Measurements from ENCODE around the gene PPIL6.

PPIL6 gene

DNA sequence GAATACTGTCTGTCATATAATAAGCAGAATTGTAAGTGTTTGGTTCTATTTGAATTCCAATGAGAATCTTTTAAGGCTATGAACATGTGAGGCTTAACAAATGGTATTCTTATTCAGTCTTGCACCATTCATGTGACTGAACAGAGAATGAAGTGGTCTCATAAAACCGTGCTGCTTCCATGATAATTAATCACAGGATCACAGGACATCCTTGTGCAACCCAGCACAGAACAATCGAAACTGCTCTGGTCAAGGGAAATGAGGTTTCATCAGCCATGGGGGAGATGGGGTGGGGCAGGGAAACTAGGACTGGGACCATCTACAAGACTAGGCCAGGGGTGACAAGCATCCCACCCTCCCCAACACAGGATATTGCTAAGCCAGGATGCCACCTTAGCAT is 6.0 kb downstream of the PPIL6 start:
- no peak for DNase-seq (ENCODE audit: low read depth, low spot score)
- H3K9me3 ChIP-seq (ENCODE audit: control insufficient read depth, insufficient read depth, low read length), result no peaks in the 10 kb centered on the region
- WGBS (ENCODE audit: insufficient coverage, insufficient read length), result no CpG with 5 or more reads among the region's 2 CpGs

DNA sequence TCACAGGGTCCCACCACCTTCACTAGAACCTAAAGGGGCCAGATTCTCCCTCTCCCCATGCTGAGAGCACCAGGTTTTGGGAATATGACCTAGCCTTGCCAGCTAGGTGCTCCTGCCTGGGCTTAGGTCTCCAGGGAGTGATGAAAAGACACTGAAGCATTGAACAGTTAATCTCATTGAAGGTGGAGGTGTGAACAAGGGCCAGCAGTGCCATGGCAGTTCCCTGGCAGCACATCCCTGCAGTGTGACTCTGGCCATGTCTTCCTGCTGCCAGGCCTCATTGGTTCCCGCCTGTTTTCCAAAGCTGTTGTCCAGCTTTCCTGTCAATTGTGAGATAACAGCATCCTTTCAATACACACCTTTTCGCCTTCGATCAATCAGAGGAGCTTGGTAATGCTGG is 10.9 kb downstream of the PPIL6 start:
- H3K9me3 ChIP-seq (ENCODE audit: control insufficient read depth, insufficient read depth, low read length), result no peaks in the 10 kb centered on the region
- no peaks in the 10 kb centered on the region for H3K27me3 ChIP-seq (ENCODE audit: control insufficient read depth, insufficient read depth, low read length)
- no peak for DNase-seq (ENCODE audit: low read depth, low spot score)
- H3K36me3 ChIP-seq (ENCODE audit: control insufficient read depth, insufficient read depth, low read length), result no peaks in the 10 kb centered on the region
- H3K4me1 ChIP-seq (ENCODE audit: control insufficient read depth, insufficient read depth, low read length), result no peaks in the 10 kb centered on the region
- no peak overlapping the region for H3K4me3 ChIP-seq (ENCODE audit: low read length)
- H3K27ac ChIP-seq (ENCODE audit: low read length), result no peak overlapping the region
- WGBS (ENCODE audit: insufficient coverage, insufficient read length), result no CpG with 5 or more reads among the region's 3 CpGs

More for the DNA sequence above, 6.0 kb downstream of the PPIL6 start:
- Histone ChIP-seq H3K27me3 (ENCODE audit: control insufficient read depth, insufficient read depth, low read length) (no peaks in the 10 kb centered on the region), H3K36me3 (ENCODE audit: control insufficient read depth, insufficient read depth, low read length) (no peaks in the 10 kb centered on the region), H3K4me3 (ENCODE audit: low read length) (no peak overlapping the region), H3K4me1 (ENCODE audit: control insufficient read depth, insufficient read depth, low read length) (no peaks in the 10 kb centered on the region), H3K27ac (ENCODE audit: low read length) (no peak overlapping the region)

DNA sequence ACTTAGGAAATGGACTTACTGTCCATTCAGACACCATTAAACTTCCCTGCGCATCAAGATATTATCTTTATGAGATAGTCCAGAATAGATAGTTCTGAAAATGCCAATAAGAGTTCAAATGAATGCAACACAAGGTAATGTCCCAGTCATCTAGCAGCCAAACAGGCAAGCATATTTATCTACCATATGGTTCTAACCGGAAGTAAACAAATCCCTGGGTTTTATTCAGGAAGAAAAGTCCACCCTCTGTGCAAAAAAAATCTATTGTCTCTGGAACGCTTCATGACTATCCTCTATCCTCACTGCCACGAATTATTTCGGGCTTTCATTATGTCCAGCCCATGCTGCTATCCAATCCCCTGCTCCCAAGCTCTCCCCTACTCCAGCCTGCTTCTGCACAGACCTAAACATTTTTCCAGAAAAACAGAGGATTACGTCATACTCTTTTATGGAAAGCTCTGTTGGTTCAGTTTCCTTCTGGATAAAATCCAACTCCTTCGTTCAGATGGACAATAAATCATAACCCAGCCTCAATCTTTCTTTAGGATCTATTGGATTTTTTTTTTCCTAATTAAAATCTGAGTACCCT is 11.4 kb downstream of the PPIL6 start:
- Histone ChIP-seq H3K4me1 (ENCODE audit: control insufficient read depth, insufficient read depth, low read length) (0 out of 2 replicates have a peak, but pooled peaks cover 1% of the 10 kb centered on the region), H3K27me3 (ENCODE audit: control insufficient read depth, insufficient read depth, low read length) (no peaks in the 10 kb centered on the region), H3K4me3 (ENCODE audit: low read length) (no peak overlapping the region), H3K9me3 (ENCODE audit: control insufficient read depth, insufficient read depth, low read length) (no peaks in the 10 kb centered on the region), H3K27ac (ENCODE audit: low read length) (no peak overlapping the region), H3K36me3 (ENCODE audit: control insufficient read depth, insufficient read depth, low read length) (no peaks in the 10 kb centered on the region)
- no CpG with 5 or more reads among the region's 7 CpGs for WGBS (ENCODE audit: insufficient coverage, insufficient read length)
- no peak for DNase-seq (ENCODE audit: low read depth, low spot score)

DNA sequence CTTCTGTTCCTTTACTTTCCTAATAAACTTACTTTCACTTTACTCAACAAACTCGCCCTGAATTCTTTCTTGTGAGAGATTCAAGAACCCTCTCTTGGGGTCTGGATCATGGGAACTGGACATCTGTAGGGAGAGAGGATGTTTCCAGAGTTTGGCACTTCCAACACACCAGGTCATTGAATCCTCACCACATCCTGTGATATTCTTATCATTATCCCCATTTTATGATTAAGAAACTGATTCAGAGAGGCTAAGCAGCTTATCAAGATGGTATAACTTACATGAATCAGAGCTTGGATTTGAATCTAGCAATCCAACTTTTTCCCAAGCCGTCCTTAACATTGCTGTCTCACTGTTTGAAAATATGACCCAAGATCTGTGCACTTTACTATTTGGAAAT is 15.5 kb downstream of the PPIL6 start:
- no CpG with 5 or more reads among the region's 2 CpGs for WGBS (ENCODE audit: insufficient coverage, insufficient read length)
- no peak overlapping the region for H3K27ac ChIP-seq (ENCODE audit: low read length)

DNA sequence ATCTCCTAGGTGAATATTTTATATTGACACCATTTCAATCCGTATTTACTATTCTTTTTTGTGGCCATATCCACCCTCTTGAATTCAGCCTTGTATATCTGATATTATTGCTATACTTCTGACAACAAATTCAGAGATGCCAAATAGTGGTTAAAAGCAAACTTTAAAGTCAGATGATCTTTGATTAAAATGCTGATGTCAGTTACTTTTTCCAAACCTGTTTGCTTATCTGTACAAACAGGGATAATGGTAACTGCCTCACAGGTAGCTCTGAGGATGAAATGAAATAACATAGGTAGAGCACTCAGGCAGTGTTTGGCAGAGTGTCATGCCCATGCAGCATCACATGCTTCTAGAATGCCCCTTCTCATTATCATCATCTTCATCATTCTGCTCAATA is 19.2 kb downstream of the PPIL6 start:
- no peaks in the 10 kb centered on the region for H3K36me3 ChIP-seq (ENCODE audit: control insufficient read depth, insufficient read depth, low read length)
- H3K4me1 ChIP-seq (ENCODE audit: control insufficient read depth, insufficient read depth, low read length), result 0 out of 2 replicates have a peak, but pooled peaks cover 1% of the 10 kb centered on the region
- no peak for DNase-seq (ENCODE audit: low read depth, low spot score)
- H3K27me3 ChIP-seq (ENCODE audit: control insufficient read depth, insufficient read depth, low read length), result no peaks in the 10 kb centered on the region
- H3K4me3 ChIP-seq (ENCODE audit: low read length), result no peak overlapping the region
- H3K9me3 ChIP-seq (ENCODE audit: control insufficient read depth, insufficient read depth, low read length), result no peaks in the 10 kb centered on the region
- no peak overlapping the region for H3K27ac ChIP-seq (ENCODE audit: low read length)
- WGBS (ENCODE audit: insufficient coverage, insufficient read length), result no CpG with 5 or more reads among the region's 1 CpG

More for the DNA sequence above, 15.5 kb downstream of the PPIL6 start:
- DNase-seq (ENCODE audit: low read depth, low spot score), result no peak
- Histone ChIP-seq H3K9me3 (ENCODE audit: control insufficient read depth, insufficient read depth, low read length) (no peaks in the 10 kb centered on the region), H3K36me3 (ENCODE audit: control insufficient read depth, insufficient read depth, low read length) (no peaks in the 10 kb centered on the region), H3K4me3 (ENCODE audit: low read length) (no peak overlapping the region), H3K4me1 (ENCODE audit: control insufficient read depth, insufficient read depth, low read length) (0 out of 2 replicates have a peak, but pooled peaks cover 1% of the 10 kb centered on the region), H3K27me3 (ENCODE audit: control insufficient read depth, insufficient read depth, low read length) (no peaks in the 10 kb centered on the region)

DNA sequence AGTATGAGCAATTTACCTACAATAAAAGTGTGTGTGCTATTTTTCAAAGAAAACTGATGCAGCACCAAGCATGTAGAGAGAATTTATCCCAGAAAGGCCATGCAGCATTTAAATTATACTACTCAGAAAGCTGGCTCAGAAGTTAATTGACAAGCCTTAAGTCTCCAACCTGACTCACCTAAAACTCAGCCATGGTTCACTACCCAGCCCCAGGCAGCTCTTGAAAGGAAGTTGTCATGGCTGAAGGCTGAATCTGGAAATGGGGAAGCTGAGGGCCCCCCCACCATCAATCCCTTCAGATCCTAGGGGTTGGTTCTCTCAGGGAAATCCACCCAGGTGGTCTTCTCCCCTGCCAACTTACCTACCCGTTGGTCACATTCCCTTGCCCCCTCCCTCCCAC is 19.7 kb downstream of the PPIL6 start:
- WGBS (ENCODE audit: insufficient coverage, insufficient read length), result no CpG with 5 or more reads among the region's 1 CpG
- H3K27me3 ChIP-seq (ENCODE audit: control insufficient read depth, insufficient read depth, low read length), result no peaks in the 10 kb centered on the region
- H3K27ac ChIP-seq (ENCODE audit: low read length), result no peak overlapping the region
- 0 out of 2 replicates have a peak, but pooled peaks cover 1% of the 10 kb centered on the region for H3K4me1 ChIP-seq (ENCODE audit: control insufficient read depth, insufficient read depth, low read length)
- no peaks in the 10 kb centered on the region for H3K9me3 ChIP-seq (ENCODE audit: control insufficient read depth, insufficient read depth, low read length)
- H3K36me3 ChIP-seq (ENCODE audit: control insufficient read depth, insufficient read depth, low read length), result no peaks in the 10 kb centered on the region
- no peak overlapping the region for H3K4me3 ChIP-seq (ENCODE audit: low read length)
- DNase-seq (ENCODE audit: low read depth, low spot score), result no peak

DNA sequence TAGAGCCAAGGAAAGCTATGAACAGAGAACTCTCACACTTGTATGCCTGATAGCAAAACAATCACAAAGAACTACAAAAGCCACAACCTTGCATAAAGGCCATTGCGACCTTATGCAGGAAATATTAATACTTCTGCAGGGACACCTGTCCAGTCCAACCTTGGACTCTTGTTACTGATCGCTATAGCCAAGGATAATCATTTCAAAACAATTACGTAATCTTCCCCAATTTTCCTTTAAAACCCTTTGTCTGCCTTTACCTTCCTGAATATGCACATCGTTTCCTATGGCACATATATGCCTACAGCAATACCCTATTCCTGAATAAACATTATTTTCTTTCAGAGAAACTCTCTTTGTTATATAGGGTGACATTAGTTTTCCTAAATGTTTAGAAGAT is 22.8 kb downstream of the PPIL6 start:
- DNase-seq (ENCODE audit: low read depth, low spot score), result no peak
- Histone ChIP-seq H3K36me3 (ENCODE audit: control insufficient read depth, insufficient read depth, low read length) (no peaks in the 10 kb centered on the region), H3K4me3 (ENCODE audit: low read length) (no peak overlapping the region), H3K27me3 (ENCODE audit: control insufficient read depth, insufficient read depth, low read length) (no peaks in the 10 kb centered on the region), H3K27ac (ENCODE audit: low read length) (no peak overlapping the region), H3K9me3 (ENCODE audit: control insufficient read depth, insufficient read depth, low read length) (no peaks in the 10 kb centered on the region), H3K4me1 (ENCODE audit: control insufficient read depth, insufficient read depth, low read length) (no peaks in the 10 kb centered on the region)
- no CpG with 5 or more reads among the region's 4 CpGs for WGBS (ENCODE audit: insufficient coverage, insufficient read length)

DNA sequence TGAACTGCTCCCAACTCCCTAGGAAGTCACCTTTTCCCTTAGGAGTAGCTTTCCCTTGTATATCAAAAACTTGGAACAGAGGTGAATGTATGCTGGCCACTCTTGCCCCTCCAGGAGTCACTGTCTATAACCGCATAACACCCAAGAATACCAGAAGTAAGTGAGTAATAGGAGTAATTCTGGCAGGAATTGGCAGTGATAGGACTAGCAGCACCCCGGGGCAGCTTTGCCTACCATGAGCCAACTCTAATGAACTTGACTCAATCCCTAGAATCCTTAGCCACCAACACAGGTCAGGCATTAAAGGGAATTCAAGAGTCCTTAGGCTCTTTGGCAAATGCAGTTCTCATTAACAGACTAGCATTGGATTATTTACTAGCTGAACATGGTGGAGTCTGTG is 29.4 kb downstream of the PPIL6 start:
- DNase-seq (ENCODE audit: low read depth, low spot score), result no peak
- no peaks in the 10 kb centered on the region for H3K27me3 ChIP-seq (ENCODE audit: control insufficient read depth, insufficient read depth, low read length)
- no peak overlapping the region for H3K4me3 ChIP-seq (ENCODE audit: low read length)
- H3K36me3 ChIP-seq (ENCODE audit: control insufficient read depth, insufficient read depth, low read length), result no peaks in the 10 kb centered on the region
- H3K4me1 ChIP-seq (ENCODE audit: control insufficient read depth, insufficient read depth, low read length), result no peaks in the 10 kb centered on the region
- no peaks in the 10 kb centered on the region for H3K9me3 ChIP-seq (ENCODE audit: control insufficient read depth, insufficient read depth, low read length)
- no CpG with 5 or more reads among the region's 2 CpGs for WGBS (ENCODE audit: insufficient coverage, insufficient read length)
- H3K27ac ChIP-seq (ENCODE audit: low read length), result no peak overlapping the region

DNA sequence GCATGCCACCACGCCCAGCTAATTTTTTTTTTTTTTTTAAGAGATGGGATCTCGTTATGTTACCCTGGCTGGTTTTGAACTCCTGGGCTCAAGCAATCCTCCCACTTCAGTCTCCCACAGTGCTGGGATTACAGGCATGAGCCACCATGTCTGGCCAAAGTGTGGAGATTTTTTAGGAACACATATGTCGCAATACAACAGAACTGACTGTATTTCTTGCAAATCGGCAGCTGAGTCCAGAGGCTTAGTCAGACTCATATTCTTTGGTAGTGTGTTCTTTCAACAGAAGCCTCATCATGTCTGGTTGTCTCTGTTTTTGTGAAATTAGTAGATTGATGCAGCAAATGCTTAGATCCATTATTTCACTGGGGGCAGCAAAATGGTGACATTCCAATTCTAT is 34.2 kb downstream of the PPIL6 start:
- no peaks in the 10 kb centered on the region for H3K4me1 ChIP-seq (ENCODE audit: control insufficient read depth, insufficient read depth, low read length)
- no CpG with 5 or more reads among the region's 4 CpGs for WGBS (ENCODE audit: insufficient coverage, insufficient read length)
- no peaks in the 10 kb centered on the region for H3K36me3 ChIP-seq (ENCODE audit: control insufficient read depth, insufficient read depth, low read length)
- no peak overlapping the region for H3K4me3 ChIP-seq (ENCODE audit: low read length)
- no peak overlapping the region for H3K27ac ChIP-seq (ENCODE audit: low read length)
- H3K9me3 ChIP-seq (ENCODE audit: control insufficient read depth, insufficient read depth, low read length), result no peaks in the 10 kb centered on the region
- no peaks in the 10 kb centered on the region for H3K27me3 ChIP-seq (ENCODE audit: control insufficient read depth, insufficient read depth, low read length)
- no peak for DNase-seq (ENCODE audit: low read depth, low spot score)

DNA sequence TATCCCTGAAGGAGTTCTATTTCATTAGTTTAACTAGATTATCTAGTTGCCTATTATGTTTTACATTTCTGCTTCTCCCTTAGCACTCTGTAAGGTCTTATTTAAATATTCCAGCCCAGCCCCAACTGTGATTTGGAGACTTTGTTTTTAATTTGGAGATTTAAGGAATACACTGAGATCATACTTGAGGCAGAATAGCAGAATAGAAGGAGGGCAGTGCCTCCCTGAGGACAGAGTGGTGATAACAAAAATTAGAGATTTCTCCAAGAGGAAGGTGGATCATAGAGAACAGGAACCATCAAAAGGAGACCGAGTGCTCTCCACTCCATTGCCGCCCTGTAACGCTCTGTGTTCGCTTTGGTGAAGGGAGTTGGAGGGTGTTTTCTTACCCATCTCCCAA is 43.4 kb downstream of the PPIL6 start:
- Histone ChIP-seq H3K27ac (ENCODE audit: low read length) (no peak overlapping the region), H3K36me3 (ENCODE audit: control insufficient read depth, insufficient read depth, low read length) (no peaks in the 10 kb centered on the region), H3K4me3 (ENCODE audit: low read length) (no peak overlapping the region), H3K27me3 (ENCODE audit: control insufficient read depth, insufficient read depth, low read length) (no peaks in the 10 kb centered on the region), H3K4me1 (ENCODE audit: control insufficient read depth, insufficient read depth, low read length) (no peaks in the 10 kb centered on the region), H3K9me3 (ENCODE audit: control insufficient read depth, insufficient read depth, low read length) (no peaks in the 10 kb centered on the region)
- DNase-seq (ENCODE audit: low read depth, low spot score), result no peak
- no CpG with 5 or more reads among the region's 4 CpGs for WGBS (ENCODE audit: insufficient coverage, insufficient read length)

DNA sequence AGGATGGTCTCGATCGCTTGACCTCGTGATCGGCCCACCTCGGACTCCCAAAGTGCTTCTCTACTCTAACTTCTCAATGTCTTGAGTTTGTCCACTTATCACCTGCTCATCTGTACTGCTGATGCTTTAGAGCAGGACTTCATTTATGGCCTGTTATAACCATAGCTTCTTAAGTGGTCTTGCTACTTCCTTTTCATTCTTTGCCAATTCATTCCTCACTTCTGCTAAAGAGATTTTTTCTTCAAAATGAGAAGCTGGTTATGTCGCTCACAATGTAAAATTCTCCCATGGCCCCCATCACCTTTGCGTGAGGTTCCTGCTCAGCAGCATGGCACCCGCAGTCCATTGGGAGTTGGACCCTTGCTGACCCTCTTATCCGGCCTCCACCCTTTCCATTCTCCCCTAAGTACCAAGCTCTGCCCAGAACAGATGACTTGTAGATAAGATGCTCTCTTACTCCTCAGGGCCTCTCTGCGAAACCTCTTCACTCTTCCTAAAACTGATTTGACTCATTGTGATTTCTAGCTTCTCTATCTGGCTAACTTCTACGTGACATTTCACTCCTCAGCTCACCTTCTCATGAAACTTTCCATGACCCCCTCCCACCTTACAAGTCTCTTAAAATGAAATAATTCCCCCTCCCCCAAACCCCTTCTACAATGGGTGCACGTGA is 44.2 kb downstream of the PPIL6 start:
- Histone ChIP-seq H3K27me3 (ENCODE audit: control insufficient read depth, insufficient read depth, low read length) (no peaks in the 10 kb centered on the region), H3K4me3 (ENCODE audit: low read length) (no peak overlapping the region), H3K4me1 (ENCODE audit: control insufficient read depth, insufficient read depth, low read length) (no peaks in the 10 kb centered on the region), H3K36me3 (ENCODE audit: control insufficient read depth, insufficient read depth, low read length) (no peaks in the 10 kb centered on the region), H3K9me3 (ENCODE audit: control insufficient read depth, insufficient read depth, low read length) (no peaks in the 10 kb centered on the region), H3K27ac (ENCODE audit: low read length) (no peak overlapping the region)
- WGBS (ENCODE audit: insufficient coverage, insufficient read length), result no CpG with 5 or more reads among the region's 12 CpGs
- no peak for DNase-seq (ENCODE audit: low read depth, low spot score)
